ENCODE measurements around the gene NKIRAS2. TPM values are rescaled to one million over a fixed set of nuclear protein-coding genes. Genes with fewer than 3 reads are reported as not detected.

Gene NKIRAS2
- total and polyA plus RNA-seq, 4 donors = 16.4 to 20.7 (median 17.4) TPM

DNA sequence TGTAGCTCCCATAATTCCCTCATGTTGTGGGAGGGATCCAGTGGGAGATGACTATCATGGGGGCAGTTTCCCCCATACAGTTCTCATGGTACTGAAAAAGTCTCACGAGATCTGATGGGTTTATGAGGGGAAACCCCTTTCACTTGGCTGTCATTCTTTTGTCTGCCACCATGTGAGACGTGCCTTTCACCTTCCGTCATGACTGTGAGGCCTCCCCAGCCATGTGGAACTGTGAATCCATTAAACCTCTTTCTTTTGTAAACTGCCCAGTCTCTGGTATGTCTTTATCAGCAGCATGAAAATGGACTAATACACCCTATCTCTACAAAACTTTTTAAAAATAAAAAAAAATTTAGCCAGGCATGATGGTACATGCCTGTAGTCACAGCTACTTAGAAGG is 36.7 kb downstream of the NKIRAS2 start:
- WGBS = 83% methylated on average over 3 of the region's 3 CpGs
- Histone ChIP-seq H3K4me3 (ENCODE audit: low read depth in 1 of 3, low read length in 3 of 3) (no peak overlapping the region), H3K27me3 (ENCODE audit: control insufficient read depth in 4 of 4, insufficient read depth in 4 of 4, low read length in 3 of 4) (no peaks in the 10 kb centered on the region), H3K9me3 (ENCODE audit: control insufficient read depth in 4 of 4, low read length in 3 of 4) (no peaks in the 10 kb centered on the region), H3K36me3 (ENCODE audit: control insufficient read depth in 4 of 4, insufficient read depth in 3 of 4, low read depth in 1 of 4, low read length in 3 of 4) (no peaks in the 10 kb centered on the region), H3K4me1 (ENCODE audit: control insufficient read depth in 4 of 4, insufficient read depth in 4 of 4, low read length in 3 of 4) (no peaks in the 10 kb centered on the region), H3K9ac (ENCODE audit: low read depth in 1 of 2, low read length in 2 of 2) (no peak overlapping the region), H3K27ac (ENCODE audit: low read depth in 1 of 2, low read length in 2 of 2) (no peak overlapping the region)
- no peak for DNase-seq (ENCODE audit: low spot score)
- TF ChIP-seq FOXA1 (IDR thresholded peaks at IDR 0.05) (no peak), TAF1 (conservative IDR thresholded peaks at IDR 0.05) (no peak), SP1 (IDR thresholded peaks at IDR 0.05) (no peak)
- TF ChIP-seq, protein P1, sequence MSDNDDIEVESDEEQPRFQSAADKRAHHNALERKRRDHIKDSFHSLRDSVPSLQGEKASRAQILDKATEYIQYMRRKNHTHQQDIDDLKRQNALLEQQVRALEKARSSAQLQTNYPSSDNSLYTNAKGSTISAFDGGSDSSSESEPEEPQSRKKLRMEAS (IDR thresholded peaks at IDR 0.05) = no peak
- TF ChIP-seq, protein P2, sequence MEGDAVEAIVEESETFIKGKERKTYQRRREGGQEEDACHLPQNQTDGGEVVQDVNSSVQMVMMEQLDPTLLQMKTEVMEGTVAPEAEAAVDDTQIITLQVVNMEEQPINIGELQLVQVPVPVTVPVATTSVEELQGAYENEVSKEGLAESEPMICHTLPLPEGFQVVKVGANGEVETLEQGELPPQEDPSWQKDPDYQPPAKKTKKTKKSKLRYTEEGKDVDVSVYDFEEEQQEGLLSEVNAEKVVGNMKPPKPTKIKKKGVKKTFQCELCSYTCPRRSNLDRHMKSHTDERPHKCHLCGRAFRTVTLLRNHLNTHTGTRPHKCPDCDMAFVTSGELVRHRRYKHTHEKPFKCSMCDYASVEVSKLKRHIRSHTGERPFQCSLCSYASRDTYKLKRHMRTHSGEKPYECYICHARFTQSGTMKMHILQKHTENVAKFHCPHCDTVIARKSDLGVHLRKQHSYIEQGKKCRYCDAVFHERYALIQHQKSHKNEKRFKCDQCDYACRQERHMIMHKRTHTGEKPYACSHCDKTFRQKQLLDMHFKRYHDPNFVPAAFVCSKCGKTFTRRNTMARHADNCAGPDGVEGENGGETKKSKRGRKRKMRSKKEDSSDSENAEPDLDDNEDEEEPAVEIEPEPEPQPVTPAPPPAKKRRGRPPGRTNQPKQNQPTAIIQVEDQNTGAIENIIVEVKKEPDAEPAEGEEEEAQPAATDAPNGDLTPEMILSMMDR (IDR thresholded peaks at IDR 0.05; ENCODE audit: low read depth, low read length, missing input control) = no peak

DNA sequence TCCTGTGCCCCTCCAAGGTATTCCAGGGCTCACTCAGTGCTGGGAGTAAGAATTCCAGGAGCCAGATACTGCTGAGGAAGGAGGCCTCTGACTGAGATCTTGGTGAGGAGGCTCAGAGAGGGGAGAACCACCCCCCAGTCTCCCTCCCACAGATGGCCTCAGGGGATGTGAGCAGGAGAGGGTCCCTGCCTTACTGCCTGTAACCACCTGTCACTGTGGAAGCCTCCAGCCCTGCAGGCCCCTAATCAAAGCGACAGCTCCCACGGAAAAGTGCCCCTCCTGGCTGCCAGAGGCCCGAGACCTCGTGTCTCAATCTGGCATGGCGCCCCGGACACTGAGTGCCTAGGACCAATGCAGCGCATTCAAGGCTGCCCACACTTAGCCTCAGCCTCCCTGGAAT is 38.2 kb downstream of the NKIRAS2 start:
- TF ChIP-seq NR2F2 (IDR thresholded peaks at IDR 0.05) (no peak), FOXA2 (IDR thresholded peaks at IDR 0.05) (no peak), HNF4G (IDR thresholded peaks at IDR 0.05) (no peak), YY1 (IDR thresholded peaks at IDR 0.05) (no peak), RAD21 (IDR thresholded peaks at IDR 0.05) (no peak), RXRA (IDR thresholded peaks at IDR 0.05) (no peak), EGR1 (IDR thresholded peaks at IDR 0.05; ENCODE audit: low read depth in 2 of 2) (no peak)
- TF ChIP-seq, protein P3, sequence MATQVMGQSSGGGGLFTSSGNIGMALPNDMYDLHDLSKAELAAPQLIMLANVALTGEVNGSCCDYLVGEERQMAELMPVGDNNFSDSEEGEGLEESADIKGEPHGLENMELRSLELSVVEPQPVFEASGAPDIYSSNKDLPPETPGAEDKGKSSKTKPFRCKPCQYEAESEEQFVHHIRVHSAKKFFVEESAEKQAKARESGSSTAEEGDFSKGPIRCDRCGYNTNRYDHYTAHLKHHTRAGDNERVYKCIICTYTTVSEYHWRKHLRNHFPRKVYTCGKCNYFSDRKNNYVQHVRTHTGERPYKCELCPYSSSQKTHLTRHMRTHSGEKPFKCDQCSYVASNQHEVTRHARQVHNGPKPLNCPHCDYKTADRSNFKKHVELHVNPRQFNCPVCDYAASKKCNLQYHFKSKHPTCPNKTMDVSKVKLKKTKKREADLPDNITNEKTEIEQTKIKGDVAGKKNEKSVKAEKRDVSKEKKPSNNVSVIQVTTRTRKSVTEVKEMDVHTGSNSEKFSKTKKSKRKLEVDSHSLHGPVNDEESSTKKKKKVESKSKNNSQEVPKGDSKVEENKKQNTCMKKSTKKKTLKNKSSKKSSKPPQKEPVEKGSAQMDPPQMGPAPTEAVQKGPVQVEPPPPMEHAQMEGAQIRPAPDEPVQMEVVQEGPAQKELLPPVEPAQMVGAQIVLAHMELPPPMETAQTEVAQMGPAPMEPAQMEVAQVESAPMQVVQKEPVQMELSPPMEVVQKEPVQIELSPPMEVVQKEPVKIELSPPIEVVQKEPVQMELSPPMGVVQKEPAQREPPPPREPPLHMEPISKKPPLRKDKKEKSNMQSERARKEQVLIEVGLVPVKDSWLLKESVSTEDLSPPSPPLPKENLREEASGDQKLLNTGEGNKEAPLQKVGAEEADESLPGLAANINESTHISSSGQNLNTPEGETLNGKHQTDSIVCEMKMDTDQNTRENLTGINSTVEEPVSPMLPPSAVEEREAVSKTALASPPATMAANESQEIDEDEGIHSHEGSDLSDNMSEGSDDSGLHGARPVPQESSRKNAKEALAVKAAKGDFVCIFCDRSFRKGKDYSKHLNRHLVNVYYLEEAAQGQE (IDR thresholded peaks at IDR 0.05) = no peak
- TF ChIP-seq, protein P4, sequence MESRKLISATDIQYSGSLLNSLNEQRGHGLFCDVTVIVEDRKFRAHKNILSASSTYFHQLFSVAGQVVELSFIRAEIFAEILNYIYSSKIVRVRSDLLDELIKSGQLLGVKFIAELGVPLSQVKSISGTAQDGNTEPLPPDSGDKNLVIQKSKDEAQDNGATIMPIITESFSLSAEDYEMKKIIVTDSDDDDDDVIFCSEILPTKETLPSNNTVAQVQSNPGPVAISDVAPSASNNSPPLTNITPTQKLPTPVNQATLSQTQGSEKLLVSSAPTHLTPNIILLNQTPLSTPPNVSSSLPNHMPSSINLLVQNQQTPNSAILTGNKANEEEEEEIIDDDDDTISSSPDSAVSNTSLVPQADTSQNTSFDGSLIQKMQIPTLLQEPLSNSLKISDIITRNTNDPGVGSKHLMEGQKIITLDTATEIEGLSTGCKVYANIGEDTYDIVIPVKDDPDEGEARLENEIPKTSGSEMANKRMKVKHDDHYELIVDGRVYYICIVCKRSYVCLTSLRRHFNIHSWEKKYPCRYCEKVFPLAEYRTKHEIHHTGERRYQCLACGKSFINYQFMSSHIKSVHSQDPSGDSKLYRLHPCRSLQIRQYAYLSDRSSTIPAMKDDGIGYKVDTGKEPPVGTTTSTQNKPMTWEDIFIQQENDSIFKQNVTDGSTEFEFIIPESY (IDR thresholded peaks at IDR 0.05) = no peak
- TF ChIP-seq, protein P2 (IDR thresholded peaks at IDR 0.05; ENCODE audit: low read depth, low read length, missing input control) = no peak
- H3K27ac ChIP-seq (ENCODE audit: low read depth in 1 of 2, low read length in 2 of 2) = no peak overlapping the region
- no peaks in the 10 kb centered on the region for H3K4me1 ChIP-seq (ENCODE audit: control insufficient read depth in 4 of 4, insufficient read depth in 4 of 4, low read length in 3 of 4)
- DNase-seq (ENCODE audit: low spot score) = no peak
- no peaks in the 10 kb centered on the region for H3K36me3 ChIP-seq (ENCODE audit: control insufficient read depth in 4 of 4, insufficient read depth in 3 of 4, low read depth in 1 of 4, low read length in 3 of 4)
- H3K4me3 ChIP-seq (ENCODE audit: low read depth in 1 of 3, low read length in 3 of 3) = no peak overlapping the region
- H3K9ac ChIP-seq (ENCODE audit: low read depth in 1 of 2, low read length in 2 of 2) = no peak overlapping the region
- 82% methylated on average over 7 of the region's 7 CpGs for WGBS
- no peaks in the 10 kb centered on the region for H3K27me3 ChIP-seq (ENCODE audit: control insufficient read depth in 4 of 4, insufficient read depth in 4 of 4, low read length in 3 of 4)
- H3K9me3 ChIP-seq (ENCODE audit: control insufficient read depth in 4 of 4, low read length in 3 of 4) = no peaks in the 10 kb centered on the region
